SKM-1 treated with dmso at 0.1 percent for 144 hours (cell line): ENCODE measurements around the gene PDZRN4.
"Not testable (repeated sequence)": the region's sequence is repeated elsewhere in the genome, so short reads cannot be mapped to it uniquely, and the experiment has no call there.

ENCODE experiments used
- DNase-seq: peaks from one replicate; lab custom pipeline; 2025; ENCODE audit not compliant: unreplicated experiment; lab: John Stamatoyannopoulos, UW

PDZRN4 gene

DNA sequence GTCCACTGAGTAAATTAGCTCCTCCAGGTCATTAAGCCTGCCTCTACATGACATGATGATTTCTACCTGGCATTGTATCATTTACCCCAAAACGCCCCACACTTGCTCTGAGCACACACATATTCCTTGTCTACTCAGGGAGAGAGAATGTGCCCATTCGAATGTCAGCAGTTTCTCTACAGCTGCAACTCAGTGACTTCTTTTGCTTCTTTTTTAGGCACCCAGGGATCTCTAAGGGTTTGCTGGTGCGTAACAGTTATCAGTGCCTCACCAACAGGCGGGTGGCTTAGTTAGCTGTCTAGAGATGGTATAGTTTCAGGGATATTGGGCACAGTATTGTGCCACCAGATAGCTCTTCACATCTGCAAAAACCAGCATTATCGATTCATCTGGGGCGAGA is 316.9 kb downstream of the PDZRN4 start:
- no peak for DNase-seq

DNA sequence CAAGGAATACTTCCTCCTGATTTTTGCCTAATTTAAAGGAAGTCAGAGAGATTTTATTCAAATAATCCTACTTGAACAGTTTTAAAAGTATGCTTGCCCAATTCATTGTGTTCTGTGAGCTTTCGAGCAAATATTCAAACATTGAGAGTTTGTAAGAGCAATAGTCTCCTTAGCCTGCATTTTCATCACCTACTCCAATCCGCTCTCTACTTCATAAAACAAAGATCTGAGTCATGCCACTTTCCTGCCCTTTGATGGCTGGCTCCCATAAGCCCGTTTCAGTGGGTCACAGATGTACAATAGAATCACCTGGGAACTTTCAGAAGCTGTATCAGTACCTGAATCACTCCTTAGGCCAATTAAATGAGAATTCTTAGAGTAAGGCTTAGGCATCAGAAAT is 319.2 kb downstream of the PDZRN4 start:
- no peak for DNase-seq

DNA sequence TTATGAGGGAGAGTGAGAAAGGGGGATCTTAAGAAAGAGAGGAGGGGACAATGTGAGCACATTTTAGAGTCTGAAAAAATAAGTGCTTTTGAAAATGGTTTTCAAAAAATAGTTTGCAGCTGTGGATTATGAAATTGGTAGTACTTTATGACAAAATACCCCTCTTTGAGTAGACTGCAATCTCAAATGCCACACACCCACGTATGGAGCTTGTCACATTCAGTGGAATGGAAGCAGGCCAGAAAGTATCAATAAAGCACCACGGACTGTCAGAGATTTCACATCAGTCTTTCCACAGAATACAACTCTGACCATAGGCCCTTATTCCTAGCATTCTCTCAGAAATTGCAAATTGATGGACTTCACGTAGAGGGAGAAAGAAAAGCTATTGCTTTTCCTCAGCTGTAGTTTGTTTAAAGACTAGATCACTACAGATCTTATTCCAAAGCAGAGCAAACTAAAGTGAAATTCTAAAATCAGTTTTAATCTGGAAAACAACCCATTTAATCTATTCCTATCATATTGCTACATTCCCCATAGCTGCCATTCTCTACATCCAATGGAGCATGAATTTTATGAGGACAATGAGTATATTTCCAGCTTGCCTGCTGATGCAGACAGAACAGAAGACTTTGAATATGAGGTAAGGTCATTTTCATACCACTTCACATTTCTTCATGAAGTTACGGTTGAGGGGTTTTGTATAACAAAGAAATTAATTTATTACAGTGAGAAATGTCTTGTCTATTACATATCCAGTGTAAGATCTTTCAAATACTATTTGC is 321.3 kb downstream of the PDZRN4 start:
- no peak for DNase-seq

DNA sequence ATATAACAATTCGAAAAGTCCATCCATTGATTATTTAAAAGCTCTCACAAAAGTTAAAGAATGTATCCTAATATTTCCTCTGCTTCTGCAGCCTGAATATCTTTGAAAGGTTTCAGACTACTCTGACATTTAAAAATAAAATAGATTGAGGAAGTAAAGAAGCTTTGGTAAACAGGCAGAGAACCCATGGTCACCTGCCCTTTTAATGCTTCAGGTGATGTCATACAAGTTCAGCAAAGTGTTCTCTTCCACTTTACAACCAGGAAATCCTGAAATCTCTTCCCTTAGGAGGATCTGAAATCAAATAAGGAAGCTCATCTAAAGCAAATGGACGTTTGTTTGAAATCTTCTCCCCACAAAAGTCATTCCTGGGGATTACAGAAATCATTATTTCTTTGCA is 322.4 kb downstream of the PDZRN4 start:
- DNase-seq = no peak

DNA sequence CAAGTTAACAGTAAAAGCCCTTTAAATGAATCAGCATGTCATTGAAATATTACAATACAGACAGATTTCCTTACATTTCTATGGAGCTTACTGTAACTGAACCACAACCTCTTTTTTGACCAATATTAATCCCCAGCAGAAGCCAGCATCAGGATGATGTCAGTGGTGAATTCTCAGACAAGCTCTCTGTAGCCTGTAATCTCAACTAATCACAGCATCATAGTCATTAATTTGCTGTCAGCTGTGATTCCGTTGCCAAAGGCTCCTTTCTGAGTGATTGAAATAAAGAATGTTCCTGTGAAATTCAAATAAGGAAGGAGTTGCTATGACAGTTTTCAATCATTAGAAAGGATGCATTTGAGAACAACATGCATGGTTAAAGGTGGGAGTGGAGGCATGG is 323.1 kb downstream of the PDZRN4 start:
- no peak for DNase-seq

DNA sequence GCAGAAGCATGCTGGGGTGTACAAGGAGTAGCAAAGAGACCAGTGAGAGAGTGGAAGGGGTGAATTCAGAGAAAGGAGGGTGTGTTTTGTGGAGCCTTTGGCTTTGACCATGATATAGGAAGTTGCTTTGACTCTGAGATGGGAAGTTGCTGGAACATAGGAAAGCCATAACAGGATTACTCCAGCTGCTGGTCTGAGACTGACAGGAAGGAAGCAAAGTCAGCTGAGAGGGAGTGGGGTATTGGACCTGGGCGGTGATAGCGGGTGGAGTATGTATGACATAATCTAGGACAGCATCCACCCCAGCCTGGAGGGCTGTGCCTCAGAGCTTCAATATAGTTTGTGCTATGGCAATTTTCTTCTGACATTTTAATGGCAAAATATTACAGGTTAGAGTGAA is 324.4 kb downstream of the PDZRN4 start:
- no peak for DNase-seq

DNA sequence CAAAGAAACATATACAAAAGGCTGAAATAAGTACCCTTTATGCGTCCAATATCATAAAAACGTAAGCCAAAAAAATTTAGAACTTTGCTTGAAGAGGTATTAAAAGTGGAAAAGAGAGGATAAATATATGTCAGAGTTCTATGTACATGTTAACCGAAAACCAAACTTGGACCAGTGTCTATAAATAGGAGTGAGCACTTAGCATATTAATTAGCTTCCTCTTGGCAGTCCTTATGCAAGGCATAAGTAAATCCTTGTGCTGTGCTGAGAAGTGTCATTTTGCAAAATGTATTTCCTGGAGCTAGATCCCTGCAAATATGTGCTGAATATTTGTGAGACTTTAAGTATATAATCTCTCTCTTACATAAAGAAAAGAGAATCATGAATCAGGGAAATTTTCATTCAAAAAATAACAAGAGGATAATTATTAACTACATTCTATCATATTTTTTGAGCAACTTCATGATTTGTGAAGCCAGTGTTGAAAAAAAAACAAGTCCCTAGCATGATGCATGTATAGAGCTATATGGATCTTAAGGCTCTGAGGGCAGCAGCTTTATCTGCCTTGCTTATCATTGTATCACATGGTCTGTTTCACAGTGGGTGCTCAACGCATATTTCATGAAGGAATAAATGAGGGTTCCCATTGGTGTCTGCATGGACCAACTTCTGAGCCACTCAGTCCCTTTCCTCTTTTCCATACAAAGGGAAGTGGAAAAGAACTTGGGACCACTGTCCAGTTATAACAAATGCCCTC is 326.1 kb downstream of the PDZRN4 start:
- no peak for DNase-seq

DNA sequence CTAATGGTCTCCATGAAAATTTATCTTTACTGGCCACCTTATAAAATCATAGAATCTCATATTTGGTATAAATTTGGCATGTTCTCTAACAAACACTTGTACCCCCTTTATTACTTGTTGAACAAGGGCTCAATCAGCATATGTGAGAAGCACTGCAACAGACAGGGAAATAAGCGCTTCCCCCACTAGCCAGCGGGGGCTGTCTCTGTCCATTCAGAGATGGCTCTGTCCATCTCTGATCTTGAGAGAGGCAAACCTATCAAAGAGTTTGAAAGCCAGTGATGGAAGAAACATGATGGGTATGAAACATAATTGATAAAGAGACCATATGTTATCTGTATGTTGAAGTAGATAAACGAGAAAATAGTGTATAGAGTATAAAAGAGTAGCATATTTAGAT is 326.8 kb downstream of the PDZRN4 start:
- no peak for DNase-seq

DNA sequence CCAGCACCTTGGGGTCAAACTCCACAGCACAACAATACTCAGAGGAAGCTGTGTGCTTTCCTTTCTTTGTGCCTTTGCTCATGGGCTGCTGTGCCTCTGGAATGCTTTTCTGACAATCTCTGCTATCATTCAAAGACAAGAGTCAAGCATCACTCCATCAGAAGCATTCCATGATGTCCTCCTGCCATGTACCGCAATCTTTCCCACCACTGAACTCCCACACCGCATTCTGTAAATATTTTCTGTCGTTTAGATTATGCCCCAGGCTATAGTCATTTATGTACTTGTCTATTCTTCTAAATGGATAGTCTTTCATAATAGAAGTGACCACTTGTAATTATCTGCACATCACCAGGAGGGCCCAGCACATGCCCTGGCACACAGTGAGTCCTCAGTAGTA is 327.8 kb downstream of the PDZRN4 start:
- DNase-seq = no peak

DNA sequence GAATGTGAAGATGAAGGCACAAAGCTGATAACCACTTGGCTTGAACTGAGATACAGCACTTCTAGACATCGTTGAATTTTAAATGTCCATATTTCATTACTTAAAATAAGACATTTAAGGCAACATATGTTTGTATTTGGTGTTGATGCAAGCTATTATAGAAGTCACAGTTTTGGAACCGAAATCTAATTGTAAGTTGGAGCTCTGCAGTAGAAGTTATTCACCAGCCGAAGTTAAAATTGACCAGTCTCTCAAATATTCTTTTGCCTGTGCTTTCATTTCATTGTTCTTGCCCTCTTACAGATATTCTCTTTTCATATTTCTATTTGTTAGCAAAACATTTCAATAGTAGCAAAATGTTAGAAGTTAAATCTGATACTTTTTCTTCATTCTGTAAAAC is 332.7 kb downstream of the PDZRN4 start:
- no peak for DNase-seq

DNA sequence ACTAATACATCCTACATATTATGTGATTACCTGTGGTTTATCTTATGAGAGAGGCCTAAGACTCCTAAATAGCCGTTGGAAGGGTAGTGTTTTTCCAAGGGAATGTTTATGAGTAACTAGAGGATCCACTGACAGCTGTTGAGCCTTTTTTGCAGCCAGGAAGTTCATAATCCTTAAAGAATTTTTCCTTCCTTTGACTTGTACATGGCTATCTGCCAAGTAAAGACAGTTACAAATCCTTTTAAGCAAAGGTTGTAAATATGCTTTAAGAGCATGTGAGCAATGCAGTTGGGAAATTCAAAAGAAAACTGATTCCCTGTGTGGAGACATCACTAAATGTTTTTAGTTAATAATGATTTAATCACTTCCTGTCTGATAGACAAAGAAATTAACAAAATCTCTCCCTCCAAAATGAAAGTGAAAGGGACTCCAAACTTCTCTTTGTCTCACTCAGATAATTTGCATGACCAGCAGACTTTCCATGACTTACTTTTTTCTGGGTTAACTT is 333.8 kb downstream of the PDZRN4 start:
- no peak for DNase-seq

DNA sequence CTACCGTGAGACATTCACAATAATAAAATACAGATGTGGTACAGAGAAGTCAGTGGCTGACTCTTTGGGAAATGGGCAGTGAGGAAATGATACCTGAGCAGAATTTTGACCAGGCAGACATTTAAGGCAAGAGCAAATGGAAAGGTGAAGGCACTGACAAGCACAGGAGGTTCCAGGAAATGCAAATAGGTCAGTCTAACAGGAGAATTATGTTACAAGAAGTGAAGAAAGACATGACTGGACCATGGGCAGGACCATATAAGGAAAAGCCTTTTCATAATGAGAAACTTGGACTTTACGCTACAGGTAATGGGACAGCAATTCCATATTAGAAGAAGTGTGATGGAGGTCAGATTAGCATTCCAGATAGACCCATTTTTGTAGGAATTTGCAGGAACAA is 338.9 kb downstream of the PDZRN4 start:
- DNase-seq = no peak

DNA sequence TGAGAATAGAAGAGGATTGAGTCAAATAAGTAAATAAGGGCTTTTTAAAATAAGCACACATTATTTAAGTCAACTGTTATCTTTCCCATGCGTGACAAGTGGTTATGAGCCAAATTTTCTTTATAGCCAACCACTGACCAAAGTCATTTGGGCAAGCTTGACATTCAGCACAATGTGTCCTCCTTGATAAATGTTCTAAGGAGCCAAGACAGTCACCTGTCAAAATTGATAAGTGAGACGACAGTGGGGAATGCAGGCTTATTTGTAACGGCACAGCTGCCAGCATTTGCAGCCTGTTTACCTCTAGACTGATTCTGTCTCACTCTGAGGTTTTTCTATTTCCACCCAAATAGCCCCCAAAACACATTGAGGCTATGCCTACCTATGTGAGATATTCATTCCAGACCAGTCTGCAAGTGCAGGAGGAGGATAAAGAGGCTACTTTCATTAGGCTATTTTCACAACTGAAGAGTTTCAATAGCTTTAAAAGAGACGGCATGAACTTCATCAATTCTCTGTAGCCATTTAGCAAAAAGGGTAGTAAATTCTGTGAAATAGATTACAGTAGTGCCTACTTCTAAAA is 339.5 kb downstream of the PDZRN4 start:
- no peak for DNase-seq

DNA sequence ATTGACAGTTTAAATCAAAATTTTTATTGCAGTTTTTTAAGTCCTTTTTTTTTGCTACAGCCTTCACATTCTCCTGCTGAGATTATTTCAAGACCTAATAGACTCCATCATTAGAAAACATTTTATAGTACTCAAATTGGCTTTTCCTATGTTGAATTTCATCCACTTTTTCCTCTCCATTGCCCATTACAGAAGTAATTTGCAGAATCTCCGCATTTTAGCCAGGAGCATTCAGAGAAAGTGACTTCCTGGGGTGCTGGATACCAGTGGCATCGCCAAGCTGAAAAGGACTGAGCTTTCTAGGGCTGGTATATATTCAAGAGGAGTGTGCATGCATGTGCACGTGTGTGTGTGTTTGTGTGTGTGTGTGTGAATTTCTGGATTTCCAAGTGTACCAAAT is 340.8 kb downstream of the PDZRN4 start:
- no peak for DNase-seq

DNA sequence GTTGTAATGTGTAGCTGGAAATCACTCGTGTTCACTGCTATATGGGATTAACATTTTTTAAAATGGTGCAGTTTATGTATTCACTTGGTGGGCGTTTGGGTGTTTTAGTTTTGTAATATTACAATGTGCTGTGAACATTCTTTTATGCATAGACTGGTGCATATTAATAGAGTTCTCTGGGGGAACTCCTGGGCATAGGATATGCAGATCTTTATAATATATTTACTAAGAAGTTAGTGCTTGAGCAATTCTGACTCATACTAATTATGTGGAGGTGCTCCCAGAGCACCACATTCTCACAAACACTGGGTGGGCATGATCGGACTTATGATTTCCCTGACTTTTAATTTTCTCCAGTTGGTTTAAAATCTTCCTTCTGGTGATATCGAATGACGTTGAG is 342.3 kb downstream of the PDZRN4 start:
- DNase-seq = no peak

DNA sequence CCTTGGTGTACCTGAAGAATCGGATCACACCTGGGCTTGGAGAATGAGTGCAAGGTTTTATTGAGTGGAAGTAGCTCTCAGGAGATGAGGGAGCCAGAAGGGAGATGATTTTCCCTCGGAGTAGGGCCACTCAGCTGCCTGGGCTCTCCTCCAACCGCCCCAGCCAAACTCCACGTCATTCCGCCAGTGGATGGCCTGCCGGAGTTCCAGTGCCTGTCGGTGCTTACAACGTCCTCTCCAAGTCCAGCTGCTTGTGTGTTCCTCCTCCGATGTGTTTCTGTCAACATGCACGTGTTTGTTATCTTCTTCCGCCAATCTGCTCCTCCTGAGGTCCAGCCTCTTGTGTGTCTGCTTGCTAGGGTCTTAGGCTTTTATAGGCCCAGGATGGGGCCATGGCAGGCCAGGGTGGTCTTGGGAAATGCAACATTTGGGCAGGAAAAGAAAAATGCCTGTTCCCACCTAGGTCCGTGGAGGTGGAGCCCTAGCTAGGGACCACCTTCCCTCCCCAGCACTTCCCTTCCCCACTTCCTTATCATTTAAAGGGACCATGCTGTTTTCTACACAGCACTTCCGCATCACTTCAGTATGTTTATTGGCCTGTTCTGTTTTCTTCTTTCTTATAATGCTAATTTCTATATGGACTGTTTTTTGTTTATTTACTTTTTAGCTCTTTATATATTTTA is 343.2 kb downstream of the PDZRN4 start:
- DNase-seq = no peak

DNA sequence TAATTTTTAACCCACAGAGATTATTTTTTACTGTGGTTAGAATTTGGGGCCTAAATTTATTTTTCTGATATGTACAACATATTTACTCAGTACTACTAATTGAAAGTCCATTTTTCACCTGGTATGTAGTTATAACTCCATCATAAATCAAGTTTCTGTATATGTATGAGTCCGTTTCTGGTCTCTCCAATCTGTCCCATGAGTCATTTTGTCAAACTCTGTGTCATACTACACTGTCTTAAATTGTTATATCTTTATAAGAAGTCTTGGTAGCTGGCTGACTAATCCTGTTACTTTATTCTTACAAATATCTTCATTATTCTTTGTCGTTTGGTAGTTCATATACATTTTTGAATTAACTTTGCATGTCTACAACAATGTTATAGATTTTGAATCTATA is 344.0 kb downstream of the PDZRN4 start:
- DNase-seq = no peak

DNA sequence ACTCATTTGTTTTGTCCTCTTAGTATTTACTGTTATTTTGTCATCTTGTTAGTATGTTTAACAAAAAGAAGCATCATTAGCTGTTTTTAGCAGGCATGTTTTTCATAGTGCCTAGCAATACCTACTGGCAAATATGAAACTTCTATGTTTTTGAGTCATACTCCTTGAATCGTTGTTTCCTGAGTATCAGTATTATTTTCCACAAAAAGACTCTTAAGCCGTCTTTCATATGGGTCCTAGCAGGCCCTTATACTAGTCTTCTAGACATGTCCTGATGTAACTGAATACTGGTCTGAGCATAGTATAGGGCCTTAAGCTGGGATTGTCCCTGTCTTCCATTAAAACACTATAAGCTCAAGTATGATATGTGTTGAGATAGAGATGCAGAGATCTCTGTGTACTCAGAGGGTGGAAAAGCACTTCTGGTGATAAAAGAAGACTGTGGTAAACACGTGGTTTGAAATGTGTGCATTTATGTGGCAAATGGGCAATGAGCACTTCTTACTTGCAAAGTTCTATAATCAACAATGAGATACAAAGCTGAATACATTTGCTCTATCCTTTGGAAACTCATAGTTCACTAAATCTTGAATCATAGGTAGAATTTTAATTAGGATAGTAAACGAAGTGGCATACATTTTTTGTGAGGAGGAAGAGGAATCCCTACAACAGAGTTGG is 348.8 kb downstream of the PDZRN4 start:
- no peak for DNase-seq

DNA sequence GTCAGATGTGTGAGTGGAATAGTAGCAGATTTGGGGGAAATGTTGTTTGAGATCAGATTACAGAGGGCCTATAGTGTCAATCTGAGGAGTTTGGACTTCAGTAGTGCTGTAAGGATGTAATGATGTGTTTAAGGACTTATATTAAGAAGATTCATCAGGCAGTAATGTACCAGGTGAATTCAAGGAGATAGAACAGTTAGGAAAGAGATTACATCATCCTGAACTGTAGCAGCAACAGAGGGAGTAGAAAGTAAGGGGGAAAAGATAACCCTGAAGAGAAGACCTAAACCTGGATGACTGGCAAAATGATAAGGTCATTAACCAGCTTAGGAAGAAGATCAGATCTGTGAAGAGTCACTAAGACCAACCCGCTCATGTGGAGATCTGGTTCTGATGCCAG is 349.4 kb downstream of the PDZRN4 start:
- no peak for DNase-seq

DNA sequence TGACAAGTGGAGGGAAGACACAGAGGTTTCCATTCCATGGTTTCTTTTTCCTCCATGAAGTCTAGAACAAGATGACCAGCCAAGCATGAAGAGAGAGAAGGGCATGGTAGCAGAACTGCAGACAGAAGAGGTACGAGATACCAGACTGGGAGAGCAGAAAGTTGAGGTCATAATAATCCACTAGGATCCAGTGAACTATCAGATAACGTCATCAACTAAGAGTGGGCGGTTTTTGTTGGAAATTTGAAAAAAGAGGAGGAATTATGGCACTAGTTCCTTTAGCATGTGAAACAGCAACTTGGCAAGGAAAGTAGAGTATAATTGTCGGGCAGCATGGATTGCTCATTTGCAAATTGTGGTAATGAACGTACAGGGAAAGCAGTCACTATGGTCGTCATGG is 357.6 kb downstream of the PDZRN4 start:
- no peak for DNase-seq

DNA sequence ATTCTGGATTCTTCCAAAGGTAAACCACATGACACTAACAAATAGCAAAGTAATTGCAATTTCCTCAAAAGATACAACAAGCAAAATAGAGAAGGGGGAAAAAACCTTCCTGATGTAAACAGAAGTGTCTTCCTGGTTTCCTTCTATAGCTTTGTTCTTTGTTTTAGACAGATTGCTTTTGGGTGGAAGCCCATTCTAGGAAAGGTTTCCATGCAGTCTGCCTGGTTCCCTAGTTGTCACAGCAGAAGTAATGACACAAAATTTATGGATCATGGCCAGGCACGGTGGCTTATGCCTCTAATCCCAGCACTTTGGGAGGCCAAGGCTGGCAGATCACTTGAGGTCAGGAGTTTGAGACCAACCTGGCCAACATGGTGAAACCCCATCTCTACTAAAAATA is 359.0 kb downstream of the PDZRN4 start:
- DNase-seq = not testable (repeated sequence)
